AG09319 (cell line): Measurements from ENCODE around the gene PLCXD3.
A peak's percentile ranks its signal among the peaks of the same experiment; 100 is the strongest.

Experiments used
- DNase-seq: peaks from one replicate; pipeline ENCODE4 v3.0.0-alpha.2; 2010; ENCODE audit warnings: low read depth; ENCODE audit errors: extremely low read depth
- TF ChIP-seq, protein P1 (sequence below): IDR thresholded peaks from 2 replicates; pipeline ENCODE4 v1.5.1; 2011; ENCODE audit warnings: low read depth, mild to moderate bottlenecking, inconsistent platforms, low read length, moderate library complexity

PLCXD3 gene

DNA sequence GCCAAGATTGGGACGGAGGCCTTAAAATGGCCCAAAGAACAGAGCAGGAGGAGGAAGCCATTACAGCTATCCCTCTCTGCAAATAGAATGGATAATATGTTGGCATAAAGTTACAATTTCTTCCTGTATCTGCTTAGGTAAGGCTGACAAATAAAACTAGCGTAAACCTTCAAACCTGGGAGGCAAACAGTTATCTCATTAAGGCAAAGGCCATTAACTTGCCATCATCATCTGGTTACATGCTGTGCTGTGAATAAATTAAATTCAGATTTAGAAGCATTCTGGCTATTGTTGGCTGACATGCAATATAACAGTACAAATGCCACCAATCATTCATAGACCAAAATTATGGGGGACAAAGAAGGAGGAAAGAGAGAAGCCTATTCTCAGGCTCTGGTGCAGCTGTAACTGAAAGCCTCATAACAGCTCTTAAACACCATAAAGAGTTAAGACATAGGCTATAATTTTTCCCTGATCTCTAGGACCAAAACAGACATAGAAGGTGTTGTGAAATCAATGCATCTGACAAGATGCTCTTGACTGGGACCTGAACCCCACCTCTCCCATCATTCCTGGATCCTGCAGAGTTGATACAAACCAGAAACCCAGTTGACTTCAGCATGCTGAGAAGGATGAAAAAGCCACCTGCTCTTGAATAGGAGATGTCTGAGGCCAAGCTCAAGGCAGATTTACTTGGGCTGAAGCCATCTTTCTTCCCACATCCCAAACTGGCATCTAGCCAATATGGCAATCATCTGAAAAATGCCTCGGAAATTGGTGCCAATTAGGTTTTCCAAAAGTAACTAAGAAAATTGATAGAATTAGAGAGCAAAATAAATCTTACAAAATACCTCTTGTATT lies 62.5 kb downstream of the PLCXD3 start:
- TF ChIP-seq, protein P1, sequence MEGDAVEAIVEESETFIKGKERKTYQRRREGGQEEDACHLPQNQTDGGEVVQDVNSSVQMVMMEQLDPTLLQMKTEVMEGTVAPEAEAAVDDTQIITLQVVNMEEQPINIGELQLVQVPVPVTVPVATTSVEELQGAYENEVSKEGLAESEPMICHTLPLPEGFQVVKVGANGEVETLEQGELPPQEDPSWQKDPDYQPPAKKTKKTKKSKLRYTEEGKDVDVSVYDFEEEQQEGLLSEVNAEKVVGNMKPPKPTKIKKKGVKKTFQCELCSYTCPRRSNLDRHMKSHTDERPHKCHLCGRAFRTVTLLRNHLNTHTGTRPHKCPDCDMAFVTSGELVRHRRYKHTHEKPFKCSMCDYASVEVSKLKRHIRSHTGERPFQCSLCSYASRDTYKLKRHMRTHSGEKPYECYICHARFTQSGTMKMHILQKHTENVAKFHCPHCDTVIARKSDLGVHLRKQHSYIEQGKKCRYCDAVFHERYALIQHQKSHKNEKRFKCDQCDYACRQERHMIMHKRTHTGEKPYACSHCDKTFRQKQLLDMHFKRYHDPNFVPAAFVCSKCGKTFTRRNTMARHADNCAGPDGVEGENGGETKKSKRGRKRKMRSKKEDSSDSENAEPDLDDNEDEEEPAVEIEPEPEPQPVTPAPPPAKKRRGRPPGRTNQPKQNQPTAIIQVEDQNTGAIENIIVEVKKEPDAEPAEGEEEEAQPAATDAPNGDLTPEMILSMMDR = no peak
- DNase-seq = no peak

DNA sequence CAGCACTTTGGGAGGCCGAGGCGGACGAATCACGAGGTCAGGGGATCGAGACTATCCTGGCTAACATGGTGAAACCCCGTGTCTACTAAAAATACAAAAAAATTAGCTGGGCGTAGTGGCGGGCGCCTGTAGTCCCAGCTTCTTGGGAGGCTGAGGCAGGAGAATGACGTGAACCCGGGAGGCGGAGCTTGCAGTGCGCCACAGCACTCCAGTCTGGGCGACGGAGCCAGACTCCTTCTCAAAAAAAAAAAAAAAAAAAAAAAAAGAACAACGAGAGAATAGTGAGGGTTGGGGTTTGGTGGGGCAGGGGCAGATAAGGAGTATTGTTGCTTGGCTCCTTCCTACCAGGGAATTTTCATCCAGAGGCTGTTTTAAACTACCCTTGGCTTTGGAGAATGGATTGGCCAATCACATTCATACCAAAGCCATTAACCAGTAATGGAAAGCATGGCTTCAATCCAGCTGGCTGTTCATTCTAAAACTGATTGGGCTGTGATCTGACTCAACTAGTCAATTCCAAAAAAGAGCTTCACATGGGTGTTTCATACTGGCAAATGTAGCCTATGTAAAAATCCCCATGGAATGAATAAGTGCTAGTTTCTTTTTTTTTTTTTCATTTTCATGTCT lies 64.4 kb downstream of the PLCXD3 start:
- peak; percentile 34 for DNase-seq
- TF ChIP-seq, protein P1 = no peak

DNA sequence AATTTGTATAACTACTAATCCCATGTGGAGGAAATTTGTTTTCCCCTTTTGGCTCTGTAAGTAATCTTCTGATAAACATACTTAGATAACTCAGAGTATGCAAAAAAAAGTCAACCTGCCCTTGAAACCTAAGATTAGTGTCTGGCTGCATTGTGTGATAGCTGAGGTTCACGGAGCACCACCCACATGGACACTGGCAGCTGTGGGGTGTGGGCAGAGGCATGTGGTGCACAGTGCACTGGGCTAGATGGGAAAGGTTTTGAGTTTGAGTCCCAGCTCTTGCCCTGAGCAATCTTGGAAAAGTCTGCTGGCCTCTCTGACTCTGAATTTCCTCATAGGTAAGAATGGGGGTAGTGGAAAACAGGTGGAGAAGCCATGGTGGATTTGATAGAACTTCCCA lies 75.1 kb downstream of the PLCXD3 start:
- no peak for DNase-seq
- TF ChIP-seq, protein P1 = no peak

DNA sequence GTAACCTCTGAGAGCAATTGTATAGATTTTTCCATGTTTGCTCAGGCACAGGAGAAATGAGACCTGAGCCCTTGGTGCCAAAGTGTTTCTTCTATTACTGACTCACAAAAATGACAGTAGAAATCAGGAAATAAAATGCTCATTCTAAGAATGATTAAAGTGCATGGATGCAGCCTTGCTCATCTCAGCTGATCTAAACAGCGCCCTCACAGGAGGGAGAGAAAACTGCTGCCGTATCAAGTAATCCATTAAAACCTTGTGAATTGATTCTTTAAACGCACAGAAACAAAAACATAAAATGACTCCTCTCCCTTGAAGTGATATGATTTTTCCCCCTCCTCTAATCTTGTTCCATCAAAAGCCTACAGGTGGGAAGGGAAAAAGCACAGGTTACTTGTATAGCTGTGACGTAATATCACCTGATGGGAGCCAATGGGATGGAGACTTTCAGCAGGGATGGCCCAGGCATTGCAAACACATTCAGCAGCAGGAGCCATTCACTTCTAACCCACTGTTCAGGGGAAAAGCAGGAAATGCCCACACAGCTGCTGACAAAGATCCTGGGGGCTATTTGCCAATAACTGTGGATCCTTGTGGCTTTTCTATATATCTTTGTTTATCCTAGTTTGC lies 76.7 kb downstream of the PLCXD3 start:
- DNase-seq = no peak
- TF ChIP-seq, protein P1 = peak; percentile 33

DNA sequence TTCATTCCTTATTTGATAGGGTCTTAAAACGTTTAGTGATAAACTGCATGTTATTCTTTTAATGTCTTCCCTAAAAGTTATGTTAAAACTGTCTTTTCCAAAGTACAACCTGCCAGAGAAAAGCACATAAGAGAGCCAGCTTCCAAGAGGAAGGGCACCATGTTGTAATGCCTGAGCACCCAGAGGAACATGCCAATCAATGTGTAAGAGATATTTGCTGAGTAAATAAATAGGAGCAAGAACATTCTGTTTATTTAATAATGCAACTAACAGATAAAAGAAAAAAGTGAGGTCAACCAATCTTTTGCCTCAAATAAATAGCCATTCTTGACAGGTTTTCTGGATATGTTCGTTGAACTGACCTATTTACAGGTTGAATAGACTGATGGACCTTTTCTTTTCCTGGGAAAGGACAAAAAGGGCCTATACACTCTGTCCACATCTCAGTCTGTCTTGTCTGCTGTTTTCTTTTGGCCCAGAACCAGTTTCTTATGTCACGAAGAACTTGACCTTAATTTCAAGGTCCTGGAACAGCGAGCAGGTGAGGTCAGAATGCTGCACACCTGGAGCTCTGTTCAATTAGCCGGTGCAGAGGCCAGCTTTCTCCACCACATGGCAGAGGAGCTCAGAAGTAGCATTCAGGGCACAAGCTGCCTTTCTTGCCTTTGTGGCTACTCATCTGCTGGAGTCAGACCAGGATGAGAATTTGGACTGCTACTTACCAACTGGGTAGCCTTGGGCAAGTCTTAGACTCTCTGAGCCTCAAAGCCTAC lies 77.7 kb downstream of the PLCXD3 start:
- TF ChIP-seq, protein P1 = no peak
- DNase-seq = no peak

DNA sequence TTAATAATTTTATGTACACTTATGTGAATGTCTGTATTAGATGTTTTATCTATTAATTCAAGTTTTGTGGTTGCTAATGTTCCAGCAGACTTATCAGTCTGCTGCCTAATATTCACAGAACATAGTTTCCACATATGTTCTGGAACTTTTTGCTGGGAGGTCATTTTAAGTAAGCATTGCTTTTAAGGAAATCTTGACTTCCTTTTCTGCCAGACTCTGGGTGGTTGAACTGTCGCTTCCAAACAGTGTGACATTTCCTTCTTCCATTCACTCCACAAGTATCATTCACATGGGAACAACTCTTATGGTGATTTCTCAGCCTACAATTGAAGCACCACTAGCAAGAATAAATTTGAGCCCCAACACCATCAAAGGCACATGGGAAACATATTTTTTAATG lies 82.9 kb downstream of the PLCXD3 start:
- TF ChIP-seq, protein P1 = no peak
- no peak for DNase-seq
